Tibial nerve (tissue), 4 donors: ENCODE results near the gene AHCYL2. TPM values are rescaled to one million over a fixed set of nuclear protein-coding genes. Genes with fewer than 3 reads are reported as not detected.

Experiments
- small RNA-seq: library from RNA; depleted of rRNA; stranded (forward); fragments of <200 nt; gene quantifications from one replicate; pipeline ENCODE3, GENCODE V24; 2016
- total RNA-seq, 4 donors: library from RNA; depleted of rRNA; stranded (reverse); fragments of >200 nt; gene quantifications; one replicate each; pipeline ENCODE4 v1.1.0, GENCODE V29; 2016

The AHCYL2 gene
- total RNA-seq, 4 donors from 2014 or later = 21.6 to 42.9 (median 30.9) TPM

Small RNA genes within 50 kb of the gene (small RNA-seq; reads per million reads assigned to genes)
- gene AC009244.1 (not detected), gene SNRPGP3 (not detected)

Other genes with a start within 250 kb of the AHCYL2 start
- gene TNPO3, start 169.9 kb upstream of the AHCYL2 start, total RNA-seq = 10 to 100 TPM; 33.9 to 36.9 (median 35.5) TPM
- gene TSPAN33, start 80.3 kb upstream of the AHCYL2 start, total RNA-seq = 10 to 100 TPM in 1 of 4 donors, 1 to 10 TPM in 3; 2.0 to 10.5 (median 6.3) TPM
- 10 to 100 TPM; 26.4 to 65.7 (median 51.5) TPM for gene SMO, start 36.4 kb upstream of the AHCYL2 start, total RNA-seq
- gene STRIP2, start 209.4 kb downstream of the AHCYL2 start, total RNA-seq = under 1 TPM; 0.30 to 0.44 (median 0.41) TPM